HG02943 (cell line): Measurements from ENCODE around the gene BMP8A.
"Not testable (repeated sequence)": the region's sequence is repeated elsewhere in the genome, so short reads cannot be mapped to it uniquely, and the experiment has no call there.

Experiments used
- ATAC-seq: cut with Tn5 transposase; IDR thresholded peaks from one replicate; pipeline ENCODE4 v1.9.1; 2021; ENCODE audit warnings: mild to moderate bottlenecking, low read depth, moderate library complexity; ENCODE audit not compliant: unreplicated experiment

BMP8A gene

GRCh38 chr1:39491146-39491921, at the start of gene BMP8A:
BMP8A (plus strand) TSS chr1:39491636; CDS start chr1:39491992, 356 bp downstream.
- ATAC-seq: no peak

- no peak for ATAC-seq
These were observed 49.6 kb upstream of the BMP8A start for GRCh38 chr1:39441797-39442196.

GRCh38 chr1:39445573-39445972, 45.9 kb upstream of the BMP8A start:
- ATAC-seq: no peak

GRCh38 chr1:39446986-39447567, 44.4 kb upstream of the BMP8A start:
- ATAC-seq: no peak

GRCh38 chr1:39450041-39450440, 41.4 kb upstream of the BMP8A start:
- ATAC-seq: not testable (repeated sequence)

- no peak for ATAC-seq
These were observed 40.4 kb upstream of the BMP8A start for GRCh38 chr1:39450956-39451606.

GRCh38 chr1:39452081-39452480, 39.4 kb upstream of the BMP8A start:
- ATAC-seq: no peak

GRCh38 chr1:39452540-39452939, 38.9 kb upstream of the BMP8A start:
- ATAC-seq: no peak

- no peak for ATAC-seq
These were observed 37.8 kb upstream of the BMP8A start for GRCh38 chr1:39453603-39454002.

- ATAC-seq: no peak
These were observed 32.4 kb upstream of the BMP8A start for GRCh38 chr1:39458991-39459390.

GRCh38 chr1:39462074-39462473, 29.4 kb upstream of the BMP8A start:
- ATAC-seq: no peak

GRCh38 chr1:39466413-39467107, 24.9 kb upstream of the BMP8A start:
- ATAC-seq: no peak

GRCh38 chr1:39467108-39467720, 24.2 kb upstream of the BMP8A start:
- not testable (repeated sequence) for ATAC-seq

GRCh38 chr1:39469150-39469549, 22.3 kb upstream of the BMP8A start:
- ATAC-seq: no peak

- ATAC-seq: no peak
These were observed 21.4 kb upstream of the BMP8A start for GRCh38 chr1:39470040-39470439.

- ATAC-seq: no peak
These were observed 18.6 kb upstream of the BMP8A start for GRCh38 chr1:39472826-39473225.

- no peak for ATAC-seq
These were observed 18.1 kb upstream of the BMP8A start for GRCh38 chr1:39473324-39473723.

GRCh38 chr1:39474810-39475209, 16.6 kb upstream of the BMP8A start:
- ATAC-seq: no peak

- not testable (repeated sequence) for ATAC-seq
These were observed 15.9 kb upstream of the BMP8A start for GRCh38 chr1:39475551-39475950.

- no peak for ATAC-seq
These were observed 13.1 kb upstream of the BMP8A start for GRCh38 chr1:39478126-39478915.
